ENCODE data around the gene SPEN. TPM values are rescaled to one million over a fixed set of nuclear protein-coding genes. Genes with fewer than 3 reads are reported as not detected.

The SPEN gene
- total RNA-seq, 4 donors from 2014 or later = 55.0 to 79.7 (median 63.8) TPM

GRCh38 chr1:15937706-15938168 is 90.2 kb downstream of the SPEN start:
- DNase-seq (ENCODE audit: low spot score in 2 of 2) = no peak
- no peak overlapping the region for H3K27ac ChIP-seq
- no peak for TF ChIP-seq EP300 (IDR thresholded peaks at IDR 0.05)
- TF ChIP-seq POLR2AphosphoS5 (IDR thresholded peaks at IDR 0.05) = no peak
- TF ChIP-seq, protein P1, sequence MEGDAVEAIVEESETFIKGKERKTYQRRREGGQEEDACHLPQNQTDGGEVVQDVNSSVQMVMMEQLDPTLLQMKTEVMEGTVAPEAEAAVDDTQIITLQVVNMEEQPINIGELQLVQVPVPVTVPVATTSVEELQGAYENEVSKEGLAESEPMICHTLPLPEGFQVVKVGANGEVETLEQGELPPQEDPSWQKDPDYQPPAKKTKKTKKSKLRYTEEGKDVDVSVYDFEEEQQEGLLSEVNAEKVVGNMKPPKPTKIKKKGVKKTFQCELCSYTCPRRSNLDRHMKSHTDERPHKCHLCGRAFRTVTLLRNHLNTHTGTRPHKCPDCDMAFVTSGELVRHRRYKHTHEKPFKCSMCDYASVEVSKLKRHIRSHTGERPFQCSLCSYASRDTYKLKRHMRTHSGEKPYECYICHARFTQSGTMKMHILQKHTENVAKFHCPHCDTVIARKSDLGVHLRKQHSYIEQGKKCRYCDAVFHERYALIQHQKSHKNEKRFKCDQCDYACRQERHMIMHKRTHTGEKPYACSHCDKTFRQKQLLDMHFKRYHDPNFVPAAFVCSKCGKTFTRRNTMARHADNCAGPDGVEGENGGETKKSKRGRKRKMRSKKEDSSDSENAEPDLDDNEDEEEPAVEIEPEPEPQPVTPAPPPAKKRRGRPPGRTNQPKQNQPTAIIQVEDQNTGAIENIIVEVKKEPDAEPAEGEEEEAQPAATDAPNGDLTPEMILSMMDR (IDR thresholded peaks at IDR 0.05) = no peak
- TF ChIP-seq POLR2A (IDR thresholded peaks at IDR 0.05) = no peak
- H3K4me1 ChIP-seq = peaks cover 7% of the 10 kb centered on the region
- peaks cover 100% of the 10 kb centered on the region for H3K36me3 ChIP-seq
- WGBS = 70% methylated on average over 12 of the region's 14 CpGs
- no peaks in the 10 kb centered on the region for H3K27me3 ChIP-seq
- no peak overlapping the region for H3K4me3 ChIP-seq
- no peaks in the 10 kb centered on the region for H3K9me3 ChIP-seq

GRCh38 chr1:15938628-15939161 is 91.2 kb downstream of the SPEN start:
- H3K4me3 ChIP-seq = no peak overlapping the region
- H3K27me3 ChIP-seq = no peaks in the 10 kb centered on the region
- no peaks in the 10 kb centered on the region for H3K9me3 ChIP-seq
- H3K36me3 ChIP-seq = peaks cover 100% of the 10 kb centered on the region
- no peak for DNase-seq (ENCODE audit: low spot score in 2 of 2)
- no peak overlapping the region for H3K27ac ChIP-seq
- 88% methylated on average over 6 of the region's 8 CpGs for WGBS
- TF ChIP-seq, protein P1 (IDR thresholded peaks at IDR 0.05) = no peak
- TF ChIP-seq POLR2A (IDR thresholded peaks at IDR 0.05) (no peak), EP300 (IDR thresholded peaks at IDR 0.05) (no peak), POLR2AphosphoS5 (IDR thresholded peaks at IDR 0.05) (no peak)
- peaks cover 7% of the 10 kb centered on the region for H3K4me1 ChIP-seq

DNA sequence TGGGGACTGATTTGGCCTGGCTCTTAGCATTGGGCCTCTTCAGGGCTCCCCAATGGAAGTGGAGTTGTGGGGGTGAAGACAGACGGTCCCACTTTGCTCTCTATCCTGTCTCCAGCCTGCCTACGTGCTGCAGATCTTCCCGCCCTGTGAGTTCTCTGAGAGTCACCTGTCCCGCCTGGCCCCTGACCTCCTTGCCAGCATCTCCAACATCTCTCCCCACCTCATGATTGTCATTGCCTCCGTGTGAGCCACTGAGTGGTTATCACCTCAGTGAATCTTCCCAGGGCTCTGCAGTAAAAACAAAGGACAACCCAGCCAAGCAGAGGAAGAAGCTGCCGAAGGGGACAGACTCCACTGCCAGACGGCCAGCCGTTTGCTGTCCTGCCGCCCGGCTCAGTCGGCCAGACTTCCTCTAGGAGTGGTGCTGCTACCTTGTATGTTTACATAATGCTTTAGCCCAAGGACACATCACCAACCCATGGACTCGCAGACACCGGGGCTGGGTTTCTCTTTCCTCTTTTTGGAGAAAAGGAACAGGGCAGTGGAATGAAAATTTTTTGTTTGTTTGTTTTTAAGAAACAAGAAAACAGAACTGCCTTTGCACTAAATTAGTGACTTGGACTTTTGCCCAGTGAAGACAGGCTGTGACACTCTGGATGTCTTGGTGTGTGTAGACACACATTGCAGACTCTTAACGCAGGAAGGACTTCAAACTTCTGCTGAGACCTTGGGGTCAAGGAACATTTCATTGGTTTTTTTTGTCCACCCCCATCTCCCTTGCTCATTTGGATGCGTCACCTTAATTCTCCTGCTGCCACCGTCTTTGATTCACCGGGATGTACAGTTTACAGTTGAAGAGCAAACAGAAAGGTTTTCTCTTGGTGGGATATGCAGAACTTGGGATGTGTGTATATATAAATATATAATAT is 91.9 kb downstream of the SPEN start:
- Histone ChIP-seq H3K27ac (no peak overlapping the region), H3K36me3 (peaks cover 100% of the 10 kb centered on the region)
- DNase-seq (ENCODE audit: low spot score in 2 of 2) = no peak

DNA sequence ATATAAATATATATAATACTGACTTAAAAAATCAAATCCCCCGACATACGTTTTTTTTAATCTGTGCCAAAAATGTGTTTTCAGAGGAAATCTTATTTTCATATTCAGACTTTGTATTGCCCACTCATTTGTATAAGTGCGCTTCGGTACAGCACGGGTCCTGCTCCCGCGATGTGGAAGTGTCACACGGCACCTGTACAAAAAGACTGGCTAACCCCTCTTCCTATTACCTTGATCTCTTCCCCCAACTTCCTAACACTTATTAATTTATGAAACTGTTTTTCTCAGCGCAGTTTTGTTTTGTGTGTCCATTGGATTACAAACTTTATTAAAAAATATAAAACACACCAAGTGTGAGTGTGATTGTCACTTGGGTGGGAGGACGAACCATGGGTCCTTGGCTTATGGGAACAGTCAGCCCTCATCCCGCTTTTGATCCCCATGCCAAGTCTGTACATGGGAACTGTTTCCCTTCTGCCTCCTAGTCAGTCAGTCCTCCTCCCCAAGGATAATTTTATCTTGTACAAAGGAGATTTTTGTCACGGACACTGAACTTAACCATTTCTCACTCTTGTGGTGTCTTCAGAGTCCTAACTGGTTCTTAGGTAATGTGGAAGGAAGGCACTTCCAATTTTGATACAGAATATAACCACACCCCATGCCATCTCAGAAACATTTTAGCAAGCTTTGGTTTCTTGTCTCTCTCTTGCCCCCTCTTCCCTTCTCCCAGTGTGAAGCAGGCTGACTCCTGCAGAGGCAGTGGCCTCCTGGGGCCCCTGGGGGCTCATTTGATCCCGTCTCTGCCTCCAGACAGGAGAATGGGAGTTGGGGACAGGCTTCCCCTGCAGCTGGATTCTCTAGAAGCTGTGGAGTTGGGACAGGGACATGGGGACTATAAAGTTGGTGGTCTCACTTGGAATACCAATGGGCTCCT is 92.9 kb downstream of the SPEN start:
- Histone ChIP-seq H3K4me3 (no peak overlapping the region), H3K4me1 (peaks cover 7% of the 10 kb centered on the region), H3K27me3 (no peaks in the 10 kb centered on the region), H3K27ac (no peak overlapping the region), H3K36me3 (peaks cover 100% of the 10 kb centered on the region), H3K9me3 (no peaks in the 10 kb centered on the region)
- TF ChIP-seq POLR2A (IDR thresholded peaks at IDR 0.05) (no peak), POLR2AphosphoS5 (IDR thresholded peaks at IDR 0.05) (no peak), EP300 (IDR thresholded peaks at IDR 0.05) (no peak)
- TF ChIP-seq, protein P1 (IDR thresholded peaks at IDR 0.05) = no peak
- WGBS = 92% methylated on average over 13 of the region's 13 CpGs
- no peak for DNase-seq (ENCODE audit: low spot score in 2 of 2)

More for the DNA sequence above, 91.9 kb downstream of the SPEN start:
- WGBS = 68% methylated on average over 17 of the region's 17 CpGs
- H3K9me3 ChIP-seq = no peaks in the 10 kb centered on the region
- H3K27me3 ChIP-seq = no peaks in the 10 kb centered on the region
- peaks cover 7% of the 10 kb centered on the region for H3K4me1 ChIP-seq
- H3K4me3 ChIP-seq = no peak overlapping the region
- TF ChIP-seq POLR2AphosphoS5 (IDR thresholded peaks at IDR 0.05) (no peak), POLR2A (IDR thresholded peaks at IDR 0.05) (no peak), EP300 (IDR thresholded peaks at IDR 0.05) (no peak)
- TF ChIP-seq, protein P1 (IDR thresholded peaks at IDR 0.05) = no peak
